ENCODE data around the gene WDR91.
"Not testable (repeated sequence)": the region's sequence is repeated elsewhere in the genome, so short reads cannot be mapped to it uniquely, and the experiment has no call there.

The WDR91 gene

GRCh38 chr7:135234095-135234494 lies 22.8 kb upstream of the WDR91 start:
- not testable (repeated sequence) for DNase-seq (ENCODE audit: low read depth in 2 of 2, low spot score in 1 of 2)

DNA sequence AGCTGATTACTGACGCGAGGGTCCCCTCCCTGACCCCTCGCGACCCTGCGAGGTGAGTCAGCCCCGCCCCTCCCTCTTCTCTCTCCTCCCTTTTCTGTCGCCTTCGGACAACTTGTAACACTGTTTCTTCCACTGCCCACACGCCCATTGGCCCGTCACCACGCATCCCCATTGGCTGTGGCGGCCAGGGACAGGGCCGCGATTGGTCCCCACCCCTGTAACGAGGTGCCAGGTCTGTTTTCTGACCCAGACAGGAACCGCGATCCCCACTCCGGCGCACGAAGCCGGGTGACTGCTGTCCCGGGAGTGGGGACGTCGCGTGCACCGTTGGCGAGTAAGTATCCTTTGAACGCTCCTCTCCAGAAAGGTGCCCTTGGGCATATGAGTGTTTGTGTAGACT lies 22.2 kb upstream of the WDR91 start, which contains the start of gene STRA8:
STRA8 (plus strand) TSS at position 269 of the 400 bp plus-strand sequence. CDS start 6,687 bp downstream, outside the sequence.
- DNase-seq (ENCODE audit: low read depth in 2 of 2, low spot score in 1 of 2): no peak

DNA sequence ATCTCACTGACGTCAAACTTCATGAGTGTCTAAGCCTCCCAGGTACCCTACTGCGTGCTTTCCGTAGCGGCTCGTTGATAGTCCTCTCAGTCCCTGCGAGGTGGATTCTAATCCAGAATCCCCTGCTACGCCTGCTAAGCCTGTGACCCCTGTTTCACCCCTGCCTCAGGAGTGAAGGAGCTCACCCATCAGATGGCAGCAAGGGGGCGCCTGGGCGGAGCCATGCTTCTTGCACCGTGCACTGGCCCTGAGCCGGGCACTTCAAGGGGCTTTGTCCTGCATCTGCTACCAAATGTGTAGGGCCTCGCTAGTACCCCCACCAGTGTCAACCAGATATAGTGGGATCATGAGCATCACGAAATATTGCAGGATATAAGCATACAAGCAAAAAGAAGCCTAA lies 21.4 kb upstream of the WDR91 start:
- no peak for DNase-seq (ENCODE audit: low read depth in 2 of 2, low spot score in 1 of 2)

DNA sequence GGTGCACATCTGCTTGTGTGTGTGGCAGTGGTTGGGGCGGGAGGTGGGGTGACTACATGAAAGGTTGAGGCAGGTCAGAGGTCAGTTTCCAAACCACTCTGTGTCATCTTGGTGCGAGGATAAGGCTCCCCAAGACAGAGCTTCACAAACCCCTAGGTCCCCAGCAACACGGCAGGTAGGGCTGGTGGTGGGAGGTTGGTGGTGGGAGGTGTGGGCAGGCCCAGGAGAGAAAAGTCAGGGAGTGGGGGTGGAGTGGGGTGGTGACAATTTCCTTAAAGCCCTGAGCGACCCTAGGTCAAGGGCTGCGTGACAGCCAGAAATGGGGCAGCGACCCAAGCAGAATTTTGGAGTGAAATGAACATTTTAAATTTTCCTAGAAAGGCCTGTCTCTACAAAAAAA lies 20.8 kb upstream of the WDR91 start:
- DNase-seq (ENCODE audit: low read depth in 2 of 2, low spot score in 1 of 2): no peak

- no peak for DNase-seq (ENCODE audit: low read depth in 2 of 2, low spot score in 1 of 2)
Observed at GRCh38 chr7:135231686-135232085, 20.4 kb upstream of the WDR91 start.

GRCh38 chr7:135224027-135224426 lies 12.7 kb upstream of the WDR91 start:
- no peak for DNase-seq (ENCODE audit: low read depth in 2 of 2, low spot score in 1 of 2)

DNA sequence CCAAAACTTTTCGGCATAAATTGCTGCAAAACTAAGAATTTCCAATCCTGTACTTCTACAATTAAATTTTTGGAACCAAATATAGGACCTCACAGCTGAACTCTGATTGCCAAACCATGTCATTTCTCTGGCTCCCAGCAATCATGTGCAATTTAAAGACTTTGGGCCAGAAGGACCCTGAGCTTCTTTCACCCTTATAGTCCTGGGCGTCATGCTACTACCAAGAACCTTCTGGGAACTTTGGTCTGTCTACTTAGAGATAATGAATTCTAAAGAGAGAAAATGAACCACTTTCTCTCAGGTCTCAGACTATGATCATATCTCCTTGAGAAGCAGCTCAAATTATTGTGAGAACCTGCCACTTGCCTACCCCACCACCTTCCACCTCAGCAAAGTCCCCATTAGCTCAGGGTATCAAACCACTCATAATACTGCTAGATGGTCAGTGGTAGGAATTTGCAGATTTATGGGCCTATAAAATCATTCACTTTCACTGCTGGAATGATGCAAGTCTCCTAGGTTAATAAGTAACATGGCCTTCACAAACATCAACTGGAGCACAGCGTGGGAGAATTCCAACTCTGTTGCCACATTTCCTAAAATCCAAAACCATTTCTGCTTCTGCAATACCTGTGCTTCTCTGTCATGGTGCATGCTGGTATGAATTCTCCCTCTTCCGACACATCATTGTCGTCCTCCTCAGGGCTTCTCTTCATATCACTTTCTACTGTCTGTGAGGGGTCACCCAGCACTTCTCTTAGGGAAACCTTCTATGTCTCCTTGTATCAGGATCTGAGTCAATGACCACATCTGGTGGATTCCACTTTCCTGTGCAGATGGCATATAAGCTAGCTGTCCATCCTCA lies 6.6 kb upstream of the WDR91 start:
- DNase-seq (ENCODE audit: low read depth in 2 of 2, low spot score in 1 of 2): no peak

GRCh38 chr7:135215698-135216097 lies 4.4 kb upstream of the WDR91 start:
- DNase-seq (ENCODE audit: low read depth in 2 of 2, low spot score in 1 of 2): no peak

- DNase-seq (ENCODE audit: low read depth in 2 of 2, low spot score in 1 of 2): no peak
Observed at GRCh38 chr7:135215180-135215579, 3.9 kb upstream of the WDR91 start.

GRCh38 chr7:135213831-135214230 lies 2.5 kb upstream of the WDR91 start:
- no peak for DNase-seq (ENCODE audit: low read depth in 2 of 2, low spot score in 1 of 2)

GRCh38 chr7:135211946-135212685 lies 790 bp upstream of the WDR91 start:
- DNase-seq (ENCODE audit: low read depth in 2 of 2, low spot score in 1 of 2): not testable (repeated sequence)

- no peak for DNase-seq (ENCODE audit: low read depth in 2 of 2, low spot score in 1 of 2)
Observed at GRCh38 chr7:135210888-135211178, 493 bp downstream of the WDR91 start.

DNA sequence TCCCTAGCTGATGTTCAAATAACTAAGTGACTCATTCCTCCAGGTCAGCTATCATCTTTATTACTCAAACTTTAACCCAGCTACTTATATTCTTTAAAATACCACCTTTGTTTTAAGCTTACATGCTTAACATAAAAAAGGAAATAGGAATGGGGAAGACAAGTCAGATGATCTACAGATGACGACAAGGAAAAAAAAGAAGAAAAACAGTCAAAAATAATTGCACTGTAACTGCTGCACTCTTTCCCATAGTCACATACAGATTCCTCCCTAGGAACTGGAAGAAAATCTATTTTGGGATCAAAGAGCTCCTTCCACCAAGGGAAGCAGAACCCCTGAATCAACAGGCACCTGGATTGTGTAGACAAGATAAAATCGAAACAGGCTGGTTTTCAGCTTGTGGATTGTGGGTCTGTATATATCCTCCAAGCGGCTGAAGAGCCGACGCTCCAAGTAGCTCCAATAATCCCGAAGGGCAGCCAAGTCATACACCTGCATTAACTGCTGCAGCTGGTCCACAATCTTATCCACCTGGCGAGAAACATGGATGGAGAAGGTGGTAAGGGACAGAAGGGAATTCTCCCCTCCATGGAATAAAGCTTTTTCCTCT lies 2.0 kb downstream of the WDR91 start:
- DNase-seq (ENCODE audit: low read depth in 2 of 2, low spot score in 1 of 2): no peak

GRCh38 chr7:135208102-135208793 lies 3.1 kb downstream of the WDR91 start:
- DNase-seq (ENCODE audit: low read depth in 2 of 2, low spot score in 1 of 2): no peak

DNA sequence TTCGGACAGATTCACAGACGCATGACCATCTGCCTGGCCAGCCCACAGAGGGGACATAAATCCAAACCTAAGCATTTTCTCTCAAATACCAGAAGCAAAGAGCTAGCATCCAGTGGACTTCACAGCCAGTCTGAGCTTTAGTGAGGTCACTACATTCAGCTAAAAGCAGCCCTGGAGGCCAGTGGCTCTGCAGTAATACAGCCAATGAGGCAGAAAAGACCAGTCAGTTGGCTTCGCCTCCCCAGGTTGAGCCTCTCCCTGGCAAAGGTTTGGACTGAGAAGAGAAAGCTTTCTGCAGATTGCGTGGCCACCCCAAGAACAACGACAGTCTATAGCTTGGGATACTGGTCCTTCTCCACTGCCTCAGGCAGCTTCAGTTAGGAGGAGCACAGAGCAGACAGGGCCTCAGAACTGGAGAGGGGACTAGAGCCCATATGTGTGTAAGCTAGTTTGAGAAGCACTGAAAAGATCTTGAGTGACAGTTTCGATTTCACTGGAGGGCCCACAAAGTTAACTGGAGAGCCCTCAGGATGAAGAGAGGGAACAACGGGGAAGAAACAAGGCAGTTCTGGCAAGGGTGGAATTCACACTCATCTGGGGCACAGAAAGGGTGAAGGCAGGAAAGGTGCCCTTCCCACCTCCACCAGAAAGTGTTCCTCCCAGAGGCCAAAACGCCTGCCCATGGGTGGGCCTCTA lies 3.8 kb downstream of the WDR91 start:
- DNase-seq (ENCODE audit: low read depth in 2 of 2, low spot score in 1 of 2): no peak

- DNase-seq (ENCODE audit: low read depth in 2 of 2, low spot score in 1 of 2): no peak
Observed at GRCh38 chr7:135206941-135207391, 4.4 kb downstream of the WDR91 start.

- DNase-seq (ENCODE audit: low read depth in 2 of 2, low spot score in 1 of 2): no peak
Observed at GRCh38 chr7:135205850-135206249, 5.5 kb downstream of the WDR91 start.

GRCh38 chr7:135204876-135205275 lies 6.5 kb downstream of the WDR91 start:
- DNase-seq (ENCODE audit: low read depth in 2 of 2, low spot score in 1 of 2): no peak

DNA sequence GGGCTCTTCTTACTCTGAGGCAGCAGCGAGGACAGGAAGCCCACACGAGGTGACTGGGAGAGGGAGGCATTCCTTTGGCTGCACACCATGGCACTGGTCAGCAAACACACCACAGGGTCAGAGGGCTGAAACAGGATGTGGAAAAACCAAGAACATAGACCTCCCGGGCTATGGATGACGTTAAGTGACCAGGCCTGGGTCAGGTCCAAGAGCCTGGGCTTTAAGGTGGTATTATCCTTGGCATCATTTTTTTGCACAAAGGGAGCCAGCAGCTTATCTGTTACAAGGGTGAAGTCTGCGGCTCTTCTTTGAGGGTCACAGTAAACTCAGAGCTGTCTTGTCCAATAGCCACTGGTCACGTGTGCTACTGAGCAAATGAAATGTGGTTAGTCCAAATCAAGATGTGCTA lies 7.0 kb downstream of the WDR91 start:
- DNase-seq (ENCODE audit: low read depth in 2 of 2, low spot score in 1 of 2): no peak

DNA sequence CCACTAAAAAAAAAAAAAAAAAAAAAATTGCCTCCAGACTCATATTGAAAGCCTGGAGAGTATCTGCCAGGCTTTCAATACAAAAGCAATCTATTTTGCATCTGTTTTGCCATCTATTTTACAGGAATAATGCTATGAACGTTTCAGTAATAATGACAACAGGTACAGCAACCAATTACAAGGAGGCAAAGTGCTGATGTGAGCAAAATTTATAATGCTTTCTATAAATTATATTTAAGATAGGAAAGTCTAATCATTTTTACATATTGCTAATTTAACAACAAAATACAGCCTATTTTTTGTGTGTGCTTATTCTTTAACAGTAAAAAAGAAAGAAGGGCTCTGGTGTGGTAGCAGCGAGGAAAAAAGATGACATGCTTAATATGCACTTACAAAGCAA lies 10.0 kb downstream of the WDR91 start:
- DNase-seq (ENCODE audit: low read depth in 2 of 2, low spot score in 1 of 2): no peak

GRCh38 chr7:135200821-135201331 lies 10.4 kb downstream of the WDR91 start:
- DNase-seq (ENCODE audit: low read depth in 2 of 2, low spot score in 1 of 2): no peak
